ENCODE measurements around the gene CIDEB. TPM values are rescaled to one million over a fixed set of nuclear protein-coding genes. Genes with fewer than 3 reads are reported as not detected.

The CIDEB gene
- total and polyA plus RNA-seq, 2 of the 13 experiments (the other 11 are each of a cell fraction or from before 2014, with no cell fraction given), result 35.8 to 110 TPM

DNA sequence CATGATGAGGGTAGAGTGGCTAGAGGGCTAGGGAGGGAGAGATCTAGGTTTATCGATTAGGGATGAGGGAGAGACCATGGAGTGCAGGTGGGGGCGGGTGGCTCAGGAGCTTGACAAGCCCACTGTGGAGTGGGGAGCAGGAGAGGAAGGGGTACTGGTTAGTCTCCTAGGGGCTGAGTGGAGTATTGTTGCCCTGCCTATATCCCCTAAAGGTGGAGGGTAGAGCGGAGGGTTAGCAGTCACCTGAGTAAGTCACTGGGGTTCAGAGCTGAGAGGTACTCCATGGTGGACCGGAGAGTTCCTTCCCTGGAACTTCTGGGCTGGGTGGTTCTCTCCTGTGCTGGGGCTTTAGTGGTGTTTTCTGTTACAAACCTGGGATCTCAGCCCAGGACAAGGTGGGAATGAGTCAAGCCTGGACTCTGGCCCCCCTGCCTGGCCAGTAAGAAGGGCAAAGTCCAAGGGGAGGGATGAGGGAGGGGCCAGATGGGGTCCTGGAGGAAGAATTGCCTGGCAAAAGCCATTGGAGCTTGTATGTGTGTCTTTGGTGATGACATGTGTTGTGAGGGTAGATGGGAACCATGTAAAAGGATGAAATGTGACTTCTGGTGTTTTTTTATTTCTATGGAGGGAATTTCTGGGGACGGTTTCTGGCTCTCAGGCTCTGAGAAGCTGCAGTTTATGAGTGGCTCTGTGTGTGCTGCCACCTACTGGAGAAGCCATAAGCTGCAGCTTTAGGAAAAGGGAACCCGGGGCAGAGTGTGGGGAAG lies at the start of gene CIDEB (continued):
- TF ChIP-seq, protein P1, sequence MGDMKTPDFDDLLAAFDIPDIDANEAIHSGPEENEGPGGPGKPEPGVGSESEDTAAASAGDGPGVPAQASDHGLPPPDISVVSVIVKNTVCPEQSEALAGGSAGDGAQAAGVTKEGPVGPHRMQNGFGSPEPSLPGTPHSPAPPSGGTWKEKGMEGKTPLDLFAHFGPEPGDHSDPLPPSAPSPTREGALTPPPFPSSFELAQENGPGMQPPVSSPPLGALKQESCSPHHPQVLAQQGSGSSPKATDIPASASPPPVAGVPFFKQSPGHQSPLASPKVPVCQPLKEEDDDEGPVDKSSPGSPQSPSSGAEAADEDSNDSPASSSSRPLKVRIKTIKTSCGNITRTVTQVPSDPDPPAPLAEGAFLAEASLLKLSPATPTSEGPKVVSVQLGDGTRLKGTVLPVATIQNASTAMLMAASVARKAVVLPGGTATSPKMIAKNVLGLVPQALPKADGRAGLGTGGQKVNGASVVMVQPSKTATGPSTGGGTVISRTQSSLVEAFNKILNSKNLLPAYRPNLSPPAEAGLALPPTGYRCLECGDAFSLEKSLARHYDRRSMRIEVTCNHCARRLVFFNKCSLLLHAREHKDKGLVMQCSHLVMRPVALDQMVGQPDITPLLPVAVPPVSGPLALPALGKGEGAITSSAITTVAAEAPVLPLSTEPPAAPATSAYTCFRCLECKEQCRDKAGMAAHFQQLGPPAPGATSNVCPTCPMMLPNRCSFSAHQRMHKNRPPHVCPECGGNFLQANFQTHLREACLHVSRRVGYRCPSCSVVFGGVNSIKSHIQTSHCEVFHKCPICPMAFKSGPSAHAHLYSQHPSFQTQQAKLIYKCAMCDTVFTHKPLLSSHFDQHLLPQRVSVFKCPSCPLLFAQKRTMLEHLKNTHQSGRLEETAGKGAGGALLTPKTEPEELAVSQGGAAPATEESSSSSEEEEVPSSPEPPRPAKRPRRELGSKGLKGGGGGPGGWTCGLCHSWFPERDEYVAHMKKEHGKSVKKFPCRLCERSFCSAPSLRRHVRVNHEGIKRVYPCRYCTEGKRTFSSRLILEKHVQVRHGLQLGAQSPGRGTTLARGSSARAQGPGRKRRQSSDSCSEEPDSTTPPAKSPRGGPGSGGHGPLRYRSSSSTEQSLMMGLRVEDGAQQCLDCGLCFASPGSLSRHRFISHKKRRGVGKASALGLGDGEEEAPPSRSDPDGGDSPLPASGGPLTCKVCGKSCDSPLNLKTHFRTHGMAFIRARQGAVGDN (CRISPR knock-in tag; IDR thresholded peaks at IDR 0.05), result peak; percentile 75; the same call in 1 of the 2 replicates
- TF ChIP-seq, protein P2, sequence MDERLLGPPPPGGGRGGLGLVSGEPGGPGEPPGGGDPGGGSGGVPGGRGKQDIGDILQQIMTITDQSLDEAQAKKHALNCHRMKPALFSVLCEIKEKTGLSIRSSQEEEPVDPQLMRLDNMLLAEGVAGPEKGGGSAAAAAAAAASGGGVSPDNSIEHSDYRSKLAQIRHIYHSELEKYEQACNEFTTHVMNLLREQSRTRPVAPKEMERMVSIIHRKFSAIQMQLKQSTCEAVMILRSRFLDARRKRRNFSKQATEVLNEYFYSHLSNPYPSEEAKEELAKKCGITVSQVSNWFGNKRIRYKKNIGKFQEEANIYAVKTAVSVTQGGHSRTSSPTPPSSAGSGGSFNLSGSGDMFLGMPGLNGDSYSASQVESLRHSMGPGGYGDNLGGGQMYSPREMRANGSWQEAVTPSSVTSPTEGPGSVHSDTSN (CRISPR knock-in tag; IDR thresholded peaks at IDR 0.05), result no peak
- no peak for TF ChIP-seq GABPA (IDR thresholded peaks at IDR 0.05; ENCODE audit: low read depth, low read length)
- no peak for TF ChIP-seq GABPA (CRISPR knock-in tag; IDR thresholded peaks at IDR 0.05; ENCODE audit: low read depth)
- TF ChIP-seq ZNF569 (CRISPR knock-in tag; IDR thresholded peaks at IDR 0.05; ENCODE audit: borderline replicate concordance), result peak; percentile 82; the same call in 1 of the 2 replicates
- no peak; the same call in 1 of the 2 replicates for TF ChIP-seq BRD4 (CRISPR knock-in tag; IDR thresholded peaks at IDR 0.05)
- TF ChIP-seq ZNF598 (CRISPR knock-in tag; IDR thresholded peaks at IDR 0.05; ENCODE audit: borderline replicate concordance), result peak; percentile 1; the same call in 1 of the 2 replicates
- peak; percentile 75; the same call in 1 of the 2 replicates for TF ChIP-seq ZNF446 (CRISPR knock-in tag; IDR thresholded peaks at IDR 0.05)
- no peak for TF ChIP-seq ZNF367 (CRISPR knock-in tag; IDR thresholded peaks at IDR 0.05; ENCODE audit: borderline replicate concordance)
- peak; percentile 11; the same call in 1 of the 2 replicates for TF ChIP-seq NFYC (CRISPR knock-in tag; IDR thresholded peaks at IDR 0.05)
- TF ChIP-seq, protein P3, sequence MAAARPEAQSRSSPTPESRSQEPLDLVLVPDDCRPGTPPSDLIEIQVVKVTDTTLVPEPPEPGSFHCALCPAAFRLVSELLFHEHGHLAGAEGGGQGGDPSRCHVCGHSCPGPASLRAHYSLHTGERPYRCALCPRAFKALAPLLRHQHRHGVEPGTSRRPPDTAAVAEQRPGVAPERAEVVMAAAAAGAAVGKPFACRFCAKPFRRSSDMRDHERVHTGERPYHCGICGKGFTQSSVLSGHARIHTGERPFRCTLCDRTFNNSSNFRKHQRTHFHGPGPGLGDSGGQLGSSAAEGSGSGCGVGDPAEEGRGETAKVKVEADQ (CRISPR knock-in tag; IDR thresholded peaks at IDR 0.05; ENCODE audit: borderline replicate concordance), result peak; percentile 81; the same call in 1 of the 2 replicates
- peak; percentile 85 for TF ChIP-seq HES4 (CRISPR knock-in tag; IDR thresholded peaks at IDR 0.05; ENCODE audit: borderline replicate concordance)
- peak; percentile 67; the same call in 1 of the 2 replicates for TF ChIP-seq FOXK1 (CRISPR knock-in tag; IDR thresholded peaks at IDR 0.05; ENCODE audit: borderline replicate concordance, low read depth)
- no peak for TF ChIP-seq NFE2L1 (CRISPR knock-in tag; IDR thresholded peaks at IDR 0.05; ENCODE audit: borderline replicate concordance)
- TF ChIP-seq, protein P4, sequence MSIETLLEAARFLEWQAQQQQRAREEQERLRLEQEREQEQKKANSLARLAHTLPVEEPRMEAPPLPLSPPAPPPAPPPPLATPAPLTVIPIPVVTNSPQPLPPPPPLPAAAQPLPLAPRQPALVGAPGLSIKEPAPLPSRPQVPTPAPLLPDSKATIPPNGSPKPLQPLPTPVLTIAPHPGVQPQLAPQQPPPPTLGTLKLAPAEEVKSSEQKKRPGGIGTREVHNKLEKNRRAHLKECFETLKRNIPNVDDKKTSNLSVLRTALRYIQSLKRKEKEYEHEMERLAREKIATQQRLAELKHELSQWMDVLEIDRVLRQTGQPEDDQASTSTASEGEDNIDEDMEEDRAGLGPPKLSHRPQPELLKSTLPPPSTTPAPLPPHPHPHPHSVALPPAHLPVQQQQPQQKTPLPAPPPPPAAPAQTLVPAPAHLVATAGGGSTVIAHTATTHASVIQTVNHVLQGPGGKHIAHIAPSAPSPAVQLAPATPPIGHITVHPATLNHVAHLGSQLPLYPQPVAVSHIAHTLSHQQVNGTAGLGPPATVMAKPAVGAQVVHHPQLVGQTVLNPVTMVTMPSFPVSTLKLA (IDR thresholded peaks at IDR 0.05), result 0 out of 2 replicates have a peak, but pooled peaks have one; percentile 48
- TF ChIP-seq ZNF768 (CRISPR knock-in tag; IDR thresholded peaks at IDR 0.05), result no peak
- TF ChIP-seq RNF2 (conservative IDR thresholded peaks at IDR 0.05; ENCODE audit: low read depth), result no peak; the same call in 1 of the 2 replicates
- TF ChIP-seq, protein P5, sequence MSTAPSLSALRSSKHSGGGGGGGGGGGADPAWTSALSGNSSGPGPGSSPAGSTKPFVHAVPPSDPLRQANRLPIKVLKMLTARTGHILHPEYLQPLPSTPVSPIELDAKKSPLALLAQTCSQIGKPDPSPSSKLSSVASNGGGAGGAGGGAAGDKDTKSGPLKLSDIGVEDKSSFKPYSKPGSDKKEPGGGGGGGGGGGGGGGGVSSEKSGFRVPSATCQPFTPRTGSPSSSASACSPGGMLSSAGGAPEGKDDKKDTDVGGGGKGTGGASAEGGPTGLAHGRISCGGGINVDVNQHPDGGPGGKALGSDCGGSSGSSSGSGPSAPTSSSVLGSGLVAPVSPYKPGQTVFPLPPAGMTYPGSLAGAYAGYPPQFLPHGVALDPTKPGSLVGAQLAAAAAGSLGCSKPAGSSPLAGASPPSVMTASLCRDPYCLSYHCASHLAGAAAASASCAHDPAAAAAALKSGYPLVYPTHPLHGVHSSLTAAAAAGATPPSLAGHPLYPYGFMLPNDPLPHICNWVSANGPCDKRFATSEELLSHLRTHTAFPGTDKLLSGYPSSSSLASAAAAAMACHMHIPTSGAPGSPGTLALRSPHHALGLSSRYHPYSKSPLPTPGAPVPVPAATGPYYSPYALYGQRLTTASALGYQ (CRISPR knock-in tag; IDR thresholded peaks at IDR 0.05), result peak; percentile 61; the same call in 1 of the 2 replicates
- peak; percentile 98 for TF ChIP-seq ZNF567 (CRISPR knock-in tag; IDR thresholded peaks at IDR 0.05; ENCODE audit: borderline replicate concordance)
- no peak for TF ChIP-seq ZSCAN12 (CRISPR knock-in tag; IDR thresholded peaks at IDR 0.05)

Measured in HepG2 (cell line).